HepG2 (cell line): Measurements from ENCODE around the gene ACER3. TPM values are rescaled to one million over a fixed set of nuclear protein-coding genes. Genes with fewer than 3 reads are reported as not detected.

Experiments used
- ATAC-seq: fragments of 200-7000 bp; cut with Tn5 transposase; 3 replicates; pipeline ENCODE4 v1.9.1; 2020; ENCODE audit warnings: mild to moderate bottlenecking, moderate library complexity
- BruUV-seq: library from RNA; stranded (reverse); fragments of 400-500 nt; replicated peaks from 2 replicates; lab custom pipeline; 2021; lab: Mats Ljungman, UMichigan
- CTCF ChIA-PET: fragments of 300-600 bp; formaldehyde crosslinking; extraction: SDS; loops from one replicate; lab custom pipeline; 2021; ENCODE audit warnings: low total read pairs, inconsistent platforms, low intra/inter-chr PET ratio; lab: Yijun Ruan, JAX
- POLR2A ChIA-PET: fragments of 350-600 bp; sonication (Branson Sonifier 250); formaldehyde crosslinking; loops from one replicate; lab custom pipeline; 2020; ENCODE audit warnings: antibody characterized with exemption, inconsistent platforms; lab: Yijun Ruan, JAX
- DNase-seq: peaks from one replicate; pipeline ENCODE4 v3.0.0-alpha.2; 2015; ENCODE audit warnings: low spot score
- FAIRE-seq: peaks from 3 replicates; lab custom pipeline; 2011; peaks lifted over from hg19 to GRCh38; lab: Jason Lieb, UNC
- H2AFZ ChIP-seq: one replicate; pipeline ENCODE4 v1.6.1; 2011; ENCODE audit warnings: low read length, inconsistent platforms
- H3K27ac ChIP-seq: fragments of 300-600 bp; 3 replicates; pipeline ENCODE4 v1.8.0; 2011; ENCODE audit warnings: mixed run types, mild to moderate bottlenecking, mixed read lengths, low read length, inconsistent platforms; ENCODE audit not compliant: insufficient read depth; ENCODE audit errors: extremely low read length
- H3K27me3 ChIP-seq, 2 experiments: fragments of 200-600 bp in 1 of 2; 2 replicates in 1 of 2; 3 replicates in 1 of 2; pipeline versions ENCODE4 v1.6.0 to v1.8.0; 2011; ENCODE audit warnings: low read length in 2 of 2, mild to moderate bottlenecking in 2 of 2, moderate library complexity in 2 of 2, inconsistent platforms in 1 of 2; ENCODE audit not compliant: insufficient read depth in 2 of 2, control insufficient read depth in 1 of 2
- H3K36me3 ChIP-seq, 2 experiments: fragments of 200-600 bp in 1 of 2; replicated peaks in 1 of 2; 2 replicates in 1 of 2; 3 replicates in 1 of 2; pipeline versions ENCODE4 v1.5.1 to v1.8.0; 2011; ENCODE audit warnings: low read length in 2 of 2, inconsistent platforms in 1 of 2; ENCODE audit not compliant: insufficient read depth in 2 of 2, control insufficient read depth in 1 of 2
- H3K4me1 ChIP-seq: 2 replicates; pipeline ENCODE4 v1.5.1; 2012; ENCODE audit warnings: low read length, inconsistent platforms; ENCODE audit not compliant: insufficient read depth
- H3K4me2 ChIP-seq: 2 replicates; pipeline ENCODE4 v1.6.0; 2011; ENCODE audit warnings: low read depth, low read length, inconsistent platforms
- H3K4me3 ChIP-seq, 3 experiments: fragments of 200-600 bp in 1 of 3; sonication (generic), shearing (Covaris generic) in 1 of 3; replicated peaks in 1 of 3; 2 replicates each; pipeline ENCODE4 v1.5.1; 2011 to 2016; ENCODE audit warnings: low read length in 3 of 3, inconsistent platforms in 2 of 3, low read depth in 2 of 3, mild to moderate bottlenecking in 2 of 3, control low read depth in 1 of 3, mixed read lengths in 1 of 3; ENCODE audit not compliant: insufficient read depth in 1 of 3
- H3K79me2 ChIP-seq: one replicate; pipeline ENCODE4 v1.6.1; 2011; ENCODE audit warnings: low read length, inconsistent platforms; ENCODE audit not compliant: insufficient read depth
- H3K9ac ChIP-seq: 2 replicates; pipeline ENCODE4 v1.6.0; 2011; ENCODE audit warnings: mild to moderate bottlenecking, low read depth, low read length, inconsistent platforms; ENCODE audit not compliant: insufficient read depth
- H3K9me3 ChIP-seq: 2 replicates; pipeline ENCODE4 v1.5.1; 2012; ENCODE audit warnings: mild to moderate bottlenecking, low read length
- H4K20me1 ChIP-seq: 2 replicates; pipeline ENCODE4 v1.6.0; 2011; ENCODE audit warnings: inconsistent platforms, mild to moderate bottlenecking, low read length, moderate library complexity; ENCODE audit not compliant: insufficient read depth
- ARID2 ChIP-seq: sonication (generic); formaldehyde crosslinking; IDR thresholded peaks from 2 replicates; pipeline ENCODE4 v1.8.1; 2022; ENCODE audit warnings: mild to moderate bottlenecking, missing genetic modification reagents, borderline replicate concordance
- ARNTL ChIP-seq: sonication (generic); formaldehyde crosslinking; IDR thresholded peaks from 2 replicates; pipeline ENCODE4 v1.4.0; 2020; ENCODE audit warnings: mild to moderate bottlenecking, missing genetic modification reagents
- EHMT2 ChIP-seq: fragments of 200-600 bp; sonication (generic); IDR thresholded peaks from 2 replicates; pipeline ENCODE4 v1.7.0; 2017; ENCODE audit warnings: antibody characterized with exemption, low read depth, low read length, borderline replicate concordance
- EP300 ChIP-seq, 3 experiments: sonication (generic) in 1 of 3; formaldehyde crosslinking in 1 of 3; IDR thresholded peaks; 2 replicates each; pipeline versions ENCODE4 v1.5.1 to v1.6.1; 2011 to 2020; ENCODE audit warnings: low read depth in 2 of 3, low read length in 2 of 3, borderline replicate concordance in 1 of 3, improper control_type of control experiment in 1 of 3, mild to moderate bottlenecking in 1 of 3, missing genetic modification reagents in 1 of 3, moderate library complexity in 1 of 3
- GLMP ChIP-seq: sonication (generic); formaldehyde crosslinking; IDR thresholded peaks from 2 replicates; pipeline ENCODE4 v1.9.0; 2021; ENCODE audit warnings: missing genetic modification reagents, mild to moderate bottlenecking, borderline replicate concordance
- HMGA1 ChIP-seq: sonication (generic); formaldehyde crosslinking; conservative IDR thresholded peaks from 2 replicates; pipeline ENCODE4 v1.4.0; 2020; ENCODE audit warnings: missing genetic modification reagents
- MIER3 ChIP-seq: IDR thresholded peaks from 2 replicates; pipeline ENCODE4 v1.6.1; 2016; ENCODE audit warnings: missing compliant biosample characterization, borderline replicate concordance
- MIXL1 ChIP-seq: IDR thresholded peaks from 2 replicates; pipeline ENCODE4 v1.6.1; 2016
- PAX8 ChIP-seq: sonication (generic); formaldehyde crosslinking; IDR thresholded peaks from 2 replicates; pipeline ENCODE4 v1.8.0; 2022; ENCODE audit warnings: mild to moderate bottlenecking, missing genetic modification reagents, borderline replicate concordance
- PREB ChIP-seq: sonication (generic); formaldehyde crosslinking; IDR thresholded peaks from 2 replicates; pipeline ENCODE4 v1.4.0; 2020; ENCODE audit warnings: missing genetic modification reagents
- YEATS4 ChIP-seq: sonication (generic); formaldehyde crosslinking; IDR thresholded peaks from 2 replicates; pipeline ENCODE4 v1.4.0; 2020; ENCODE audit warnings: missing genetic modification reagents, borderline replicate concordance
- ZBTB2 ChIP-seq: sonication (generic); formaldehyde crosslinking; IDR thresholded peaks from 2 replicates; pipeline ENCODE4 v1.8.0; 2022; ENCODE audit warnings: low read depth, missing genetic modification reagents
- ZZZ3 ChIP-seq: sonication (generic); formaldehyde crosslinking; IDR thresholded peaks from 2 replicates; pipeline ENCODE4 v1.4.0; 2020; ENCODE audit warnings: missing genetic modification reagents, mild to moderate bottlenecking, borderline replicate concordance
- in situ Hi-C: cut with HindIII; loops from 2 replicates; pipeline ENCODE4 v1.10.0; 2017; ENCODE audit warnings: low pct_unique_long_range_greater_than_20kb; ENCODE audit not compliant: extremely low pct_ligation_motif_present
- intact Hi-C: fragments of 100-400 bp; cut with micrococcal nuclease; formaldehyde crosslinking; loops from one replicate; pipeline ENCODE4 v1.10.0; 2022; ENCODE audit not compliant: unreplicated experiment
- polyA plus RNA-seq, 8 experiments: library from polyadenylated mRNA; depleted of rRNA in 3 of 8; stranded (reverse) in 7 of 8; unstranded in 1 of 8; fragments of >200 nt; fragmentation: Illumina TruSeq in 4 of 8; extraction: Trizol in 4 of 8; gene quantifications; 2 replicates each; pipeline versions ENCODE4 v1.2.1 to v1.2.3, GENCODE V29; 2011 to 2016; ENCODE audit warnings: low read depth in 4 of 8, missing spikeins in 1 of 8, mixed read lengths in 1 of 8; ENCODE audit not compliant: insufficient read depth in 1 of 8
- total RNA-seq, 5 experiments: library from RNA; depleted of rRNA; stranded (reverse); fragments of >200 nt; fragmentation: Illumina TruSeq; extraction: Trizol; gene quantifications; 2 replicates each; pipeline ENCODE4 v1.2.3, GENCODE V29; 2016; ENCODE audit warnings: low read depth in 1 of 5

The ACER3 gene
- total and polyA plus RNA-seq, 2 of the 13 experiments (the other 11 are each of a cell fraction or from before 2014, with no cell fraction given) = 6.0 to 9.8 TPM

- no peak for TF ChIP-seq ZZZ3 (CRISPR knock-in tag)
- no peak for TF ChIP-seq ARID2 (CRISPR knock-in tag)
- no peak for TF ChIP-seq EP300 (IDR thresholded peaks at IDR 0.05; ENCODE audit: low read depth in 2 of 2, low read length in 2 of 2)
- TF ChIP-seq EP300 (CRISPR knock-in tag; IDR thresholded peaks at IDR 0.05; ENCODE audit: borderline replicate concordance) = no peak
- TF ChIP-seq, all 625 proteins: peak for 0
Observed at GRCh38 chr11:76974179-76974891, 113.6 kb downstream of the ACER3 start (continued).

- BruUV-seq = no TSS peak
- POLR2A ChIA-PET = no interaction called here
- H3K27me3 ChIP-seq = no peaks in the 10 kb centered on the region
- no peak overlapping the region for H3K9ac ChIP-seq
- intact Hi-C loops (no loop called here), in situ Hi-C loops (no loop called here)
- no peak overlapping the region for H3K4me2 ChIP-seq
- no peak overlapping the region for H2AFZ ChIP-seq
- ATAC-seq = no peak
- 0 out of 2 replicates have a peak, but pooled peaks cover 6% of the 10 kb centered on the region for H3K4me1 ChIP-seq
- no peak for DNase-seq
- TF ChIP-seq ARNTL (no peak), YEATS4 (CRISPR knock-in tag) (no peak), MIXL1 (no peak), EHMT2 (no peak), MIER3 (CRISPR knock-in tag) (no peak), HMGA1 (CRISPR knock-in tag) (no peak), GLMP (CRISPR knock-in tag) (no peak), PAX8 (CRISPR knock-in tag) (no peak), ZBTB2 (CRISPR knock-in tag) (no peak), PREB (no peak)
- H3K79me2 ChIP-seq = no peaks in the 10 kb centered on the region
- no peaks in the 10 kb centered on the region for H3K36me3 ChIP-seq
- H3K4me3 ChIP-seq = no peak overlapping the region
- H3K27ac ChIP-seq = no peak overlapping the region
- no peaks in the 10 kb centered on the region for H4K20me1 ChIP-seq
- no peak for FAIRE-seq
- CTCF ChIA-PET = no interaction called here
- H3K9me3 ChIP-seq = no peaks in the 10 kb centered on the region
Observed at GRCh38 chr11:76975513-76975912, 114.8 kb downstream of the ACER3 start.
